Fibroblast of skin of abdomen (primary cell): Measurements from ENCODE around the gene SDK1.
A peak's percentile ranks its signal among the peaks of the same experiment; 100 is the strongest.

ENCODE experiments used
- DNase-seq: peaks from one replicate; pipeline ENCODE4 v3.0.0-alpha.2; 2013

The SDK1 gene

DNA sequence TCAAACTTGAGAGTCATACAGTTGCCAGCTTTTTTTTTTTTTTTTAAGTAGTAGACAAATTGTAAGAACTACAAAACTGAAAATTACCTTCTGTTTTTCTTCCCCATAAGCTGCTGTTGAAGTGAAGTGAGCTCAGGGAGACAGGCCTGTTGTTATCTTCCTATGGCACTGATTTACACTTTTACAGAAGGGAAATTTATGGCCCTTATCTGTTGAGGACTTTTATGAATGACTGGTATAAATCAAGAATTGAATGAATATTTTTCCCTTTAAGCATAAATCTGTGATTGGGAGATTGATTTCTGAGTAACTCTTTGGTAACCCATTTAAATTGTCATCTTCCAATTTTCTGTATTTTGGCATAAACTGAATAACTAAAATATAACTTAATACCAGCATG lies 124.0 kb downstream of the SDK1 start:
- DNase-seq: no peak

DNA sequence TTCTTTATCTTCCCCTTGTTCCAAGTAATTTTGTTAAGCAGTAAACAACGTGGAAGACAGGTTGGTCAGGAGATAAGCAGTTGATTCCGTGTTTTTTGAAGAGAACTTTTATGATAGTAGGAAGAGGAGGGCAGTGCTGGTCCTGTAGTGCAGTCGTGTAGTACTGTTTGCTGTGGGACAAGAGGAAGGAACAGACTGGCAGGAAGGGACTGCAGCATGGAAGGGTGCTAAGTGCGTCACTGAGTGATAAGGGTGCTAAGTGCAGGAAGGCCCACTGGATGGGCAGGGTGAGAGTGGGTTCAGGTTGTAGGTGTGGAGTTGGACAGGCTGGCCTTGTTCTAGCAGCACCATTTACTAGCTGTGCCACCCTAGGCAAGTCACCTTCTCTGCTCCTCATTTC lies 125.0 kb downstream of the SDK1 start:
- DNase-seq: no peak

DNA sequence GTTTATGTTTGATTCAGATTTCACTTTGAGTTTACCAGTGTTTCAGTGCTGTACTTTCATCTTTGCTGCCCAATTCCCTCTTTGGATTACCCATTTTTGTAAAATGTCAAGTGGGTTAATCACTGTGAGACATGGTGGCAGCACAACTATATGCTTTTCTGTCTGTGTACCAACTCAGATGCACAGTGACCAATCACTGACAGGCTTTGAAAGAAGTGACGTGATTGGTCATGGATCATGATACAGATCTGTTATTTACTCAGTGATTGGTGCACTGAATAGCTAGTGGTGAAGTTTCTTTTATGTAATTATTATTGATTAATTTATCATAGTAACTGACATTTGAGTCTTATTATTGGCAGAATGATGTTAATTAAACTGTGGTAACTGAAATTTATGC lies 126.9 kb downstream of the SDK1 start:
- no peak for DNase-seq

DNA sequence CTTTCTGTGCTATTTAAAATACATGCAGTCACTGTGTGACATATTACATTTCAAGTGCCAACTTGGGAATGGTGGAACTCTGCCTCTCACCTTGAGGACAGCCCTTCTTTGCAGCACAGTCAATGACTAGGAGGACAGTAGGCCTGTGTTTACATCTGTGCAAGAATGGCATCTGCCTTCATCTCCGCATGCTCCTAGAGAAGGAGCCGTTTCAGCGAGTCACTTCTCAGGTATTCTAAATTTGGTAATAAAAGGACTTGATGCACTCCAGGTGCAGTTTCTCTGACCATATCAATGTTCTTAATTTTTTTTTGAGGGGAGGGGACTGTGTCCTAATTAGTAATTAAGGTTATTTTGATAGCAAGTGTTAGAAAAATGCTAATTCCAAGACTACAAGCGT lies 128.9 kb downstream of the SDK1 start:
- DNase-seq: no peak

DNA sequence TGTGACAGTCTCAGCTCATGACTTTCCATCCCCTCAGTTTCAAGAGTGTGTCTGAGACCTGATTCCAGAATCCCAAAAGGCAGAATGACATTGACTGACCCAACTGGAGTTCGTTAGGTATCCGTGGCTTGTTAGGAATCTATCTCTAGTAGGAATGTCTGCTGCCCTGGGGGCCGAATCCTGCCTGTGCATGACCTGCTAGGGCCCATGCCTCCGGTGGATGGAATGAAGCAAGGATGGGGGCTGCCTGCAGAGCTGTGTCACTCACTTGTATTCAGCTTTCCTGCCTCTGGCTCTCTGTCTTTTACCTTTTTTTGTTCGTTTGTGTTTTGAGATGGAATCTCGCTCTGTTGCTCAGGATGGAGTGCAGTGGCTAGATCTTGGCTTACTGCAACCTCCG lies 129.5 kb downstream of the SDK1 start:
- peak; percentile 51 for DNase-seq

DNA sequence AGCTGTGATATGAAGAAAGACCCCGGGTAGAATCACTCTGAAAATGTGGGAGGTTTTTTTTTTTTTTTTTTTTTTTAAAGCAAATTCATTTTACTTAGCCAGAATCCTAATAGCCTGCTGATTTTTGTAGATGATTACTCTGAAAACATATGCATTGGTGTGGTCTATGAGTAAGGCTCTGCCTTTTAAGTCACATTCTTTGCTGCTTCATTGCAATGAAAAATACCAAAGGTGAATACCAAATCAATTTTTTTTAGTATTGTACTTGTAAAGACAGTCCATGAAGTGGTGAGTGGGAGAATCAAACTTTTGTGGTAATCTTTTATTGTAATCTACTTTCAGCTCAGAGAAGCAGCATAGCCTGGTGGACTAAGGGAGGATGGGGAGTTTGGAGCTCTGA lies 130.3 kb downstream of the SDK1 start:
- DNase-seq: peak; percentile 74

DNA sequence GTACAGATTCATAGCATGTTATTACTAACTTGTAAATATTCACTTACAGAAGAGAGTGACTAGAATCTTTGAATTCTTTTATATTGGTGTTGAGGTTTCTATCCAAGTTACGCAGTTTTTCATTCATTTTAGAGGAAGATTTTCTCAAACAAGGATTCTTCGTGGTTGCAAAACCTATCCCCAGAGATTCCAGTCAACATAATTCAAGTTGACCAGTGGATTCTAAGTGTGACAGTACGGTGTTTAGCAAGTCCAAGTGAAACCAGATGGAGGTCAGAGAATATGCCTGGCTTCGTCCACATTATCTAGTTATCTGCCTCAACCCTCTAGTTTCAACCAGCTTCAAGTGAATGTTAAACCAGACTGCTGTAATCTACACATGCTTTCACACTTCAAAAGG lies 131.9 kb downstream of the SDK1 start:
- DNase-seq: peak; percentile 77

DNA sequence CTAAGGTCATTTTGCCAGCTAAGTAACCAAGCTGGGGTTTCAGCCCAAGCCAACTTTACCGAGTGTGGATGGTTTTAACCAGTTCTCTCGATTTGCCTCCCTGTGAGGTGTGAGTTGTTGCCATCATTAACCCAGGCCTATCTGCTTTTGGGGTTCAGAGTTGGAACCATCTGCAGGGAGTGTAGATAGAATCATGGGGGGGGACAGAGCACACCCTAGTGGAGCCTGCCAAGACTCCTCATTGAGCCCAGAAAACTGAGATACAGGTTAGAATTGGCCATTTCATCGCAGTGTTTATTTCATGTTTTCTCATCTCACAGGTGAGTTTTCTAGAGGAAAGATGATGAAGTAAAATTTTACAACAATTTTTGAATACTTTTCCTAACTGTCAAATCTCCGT lies 133.6 kb downstream of the SDK1 start:
- DNase-seq: no peak

DNA sequence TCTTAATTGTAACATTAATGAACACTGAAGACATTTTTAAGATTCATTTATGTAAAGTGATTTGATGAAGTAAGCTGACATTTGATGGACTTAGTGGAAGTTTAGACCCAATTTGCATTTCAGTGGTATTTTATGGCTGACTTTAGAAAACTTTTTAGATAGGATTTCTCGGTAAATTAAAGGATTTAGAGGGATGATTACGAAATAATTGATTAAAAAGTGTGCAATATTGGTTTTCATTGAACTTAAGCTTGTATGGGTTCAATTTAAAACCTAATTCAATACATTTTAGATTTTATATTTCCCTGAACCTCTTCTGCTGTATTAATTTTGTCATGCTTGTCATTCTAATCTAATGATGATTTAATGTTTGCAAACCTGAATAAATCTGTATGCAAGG lies 135.1 kb downstream of the SDK1 start:
- no peak for DNase-seq

DNA sequence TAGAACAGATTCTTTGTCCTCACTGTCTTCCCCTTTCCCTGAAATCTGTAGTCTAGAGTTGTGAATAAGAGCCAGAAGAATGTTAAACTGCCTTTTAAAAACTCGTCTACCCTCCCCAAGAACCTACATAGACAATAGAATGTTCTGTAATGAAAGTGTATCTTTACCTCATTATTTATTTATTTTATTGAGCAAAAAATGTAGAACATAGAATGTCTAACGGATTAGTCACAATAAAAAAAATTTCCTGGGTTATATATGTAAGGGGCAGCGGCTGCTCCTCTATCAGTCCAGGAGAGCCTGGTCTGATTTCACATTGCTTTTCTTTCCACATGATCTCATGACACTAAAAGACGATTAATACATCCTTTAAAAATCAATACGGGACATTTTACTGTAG lies 135.7 kb downstream of the SDK1 start:
- DNase-seq: peak; percentile 92

DNA sequence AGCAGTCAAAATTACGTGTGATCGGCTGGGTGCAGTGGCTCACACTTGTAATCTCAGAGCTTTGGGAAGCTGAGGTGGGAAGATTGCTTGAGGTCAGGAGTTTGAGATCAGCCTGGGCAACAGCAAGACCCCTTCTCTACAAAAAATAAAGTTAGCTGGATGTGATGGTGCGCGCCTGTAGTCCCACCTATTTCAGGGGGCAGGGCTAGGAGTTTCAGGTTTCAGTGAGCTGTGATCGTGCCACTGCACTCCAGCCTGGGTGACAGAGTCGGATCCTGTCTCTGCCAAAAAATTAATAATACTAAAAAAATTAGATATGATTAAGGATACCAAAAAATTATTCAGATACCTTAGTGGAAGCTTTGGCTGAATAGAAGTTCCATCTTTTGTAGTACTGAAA lies 136.4 kb downstream of the SDK1 start:
- DNase-seq: no peak

DNA sequence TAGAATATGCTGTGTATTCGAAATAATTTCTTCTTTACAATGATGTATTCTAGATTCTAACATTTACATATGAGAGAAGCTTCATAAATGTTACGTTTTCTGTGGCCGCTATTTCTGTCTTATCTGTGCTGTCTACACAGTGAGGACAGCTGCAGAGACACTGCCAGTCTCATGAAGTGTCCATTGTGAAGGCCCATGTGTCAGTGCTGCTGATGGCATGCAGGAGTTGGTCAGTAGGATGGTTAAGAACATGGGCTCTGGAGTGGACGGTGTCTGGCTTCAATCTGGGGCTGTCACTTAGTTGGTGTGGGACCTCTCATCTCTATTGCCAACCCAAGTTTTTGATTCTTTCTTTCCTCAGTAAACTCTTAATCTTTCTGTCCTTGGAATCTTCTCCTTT lies 137.3 kb downstream of the SDK1 start:
- no peak for DNase-seq

DNA sequence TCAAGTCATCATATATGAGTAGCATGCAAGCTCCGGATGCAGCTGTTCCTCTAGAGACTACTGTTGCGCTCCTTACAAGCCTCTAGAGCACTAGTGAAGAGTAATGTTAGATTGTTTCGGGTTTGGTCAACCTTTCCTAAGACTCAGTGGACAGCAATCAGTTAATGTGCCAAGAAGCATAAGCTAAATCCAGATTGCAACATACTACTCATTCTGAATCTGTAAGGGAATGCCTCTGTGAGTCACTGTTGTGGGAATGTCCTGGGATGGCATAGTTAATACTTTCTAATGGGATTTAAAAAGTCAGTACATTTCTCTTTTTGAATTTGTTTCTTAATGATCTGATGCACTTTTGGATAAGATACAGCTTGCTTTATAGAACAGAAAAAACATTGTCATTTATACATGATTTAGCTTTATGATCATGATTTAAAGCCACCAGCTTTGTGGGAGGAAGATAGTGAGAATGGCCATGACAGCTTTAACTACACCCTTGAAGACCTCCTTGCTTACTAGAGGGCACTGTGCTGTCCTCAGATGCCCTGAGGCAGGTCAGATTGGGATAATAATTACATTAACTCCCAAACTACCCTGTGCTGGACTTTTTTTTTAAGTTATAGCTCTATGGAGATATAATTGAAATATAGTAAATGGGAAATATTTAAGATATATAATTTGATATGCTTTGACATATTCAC lies 138.4 kb downstream of the SDK1 start:
- DNase-seq: peak; percentile 96

DNA sequence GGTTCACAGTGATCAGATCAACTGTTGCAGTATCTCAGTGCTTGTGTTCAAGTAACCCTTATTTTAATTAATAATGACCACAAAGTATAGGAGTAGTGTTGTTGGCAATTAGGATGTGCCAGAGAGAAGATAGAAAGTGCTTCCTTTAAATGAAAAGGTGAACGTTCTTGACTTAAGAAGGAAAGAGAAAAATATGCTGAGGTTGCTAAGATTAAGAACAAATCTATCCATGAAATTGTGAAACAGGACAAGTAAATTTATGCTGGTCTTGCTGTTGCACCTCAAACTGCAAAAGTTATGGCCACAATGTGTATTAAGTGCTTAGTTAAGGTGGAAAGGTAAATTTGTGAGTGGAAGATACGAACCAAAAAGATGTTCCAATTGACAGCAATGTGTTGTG lies 139.5 kb downstream of the SDK1 start:
- DNase-seq: no peak

DNA sequence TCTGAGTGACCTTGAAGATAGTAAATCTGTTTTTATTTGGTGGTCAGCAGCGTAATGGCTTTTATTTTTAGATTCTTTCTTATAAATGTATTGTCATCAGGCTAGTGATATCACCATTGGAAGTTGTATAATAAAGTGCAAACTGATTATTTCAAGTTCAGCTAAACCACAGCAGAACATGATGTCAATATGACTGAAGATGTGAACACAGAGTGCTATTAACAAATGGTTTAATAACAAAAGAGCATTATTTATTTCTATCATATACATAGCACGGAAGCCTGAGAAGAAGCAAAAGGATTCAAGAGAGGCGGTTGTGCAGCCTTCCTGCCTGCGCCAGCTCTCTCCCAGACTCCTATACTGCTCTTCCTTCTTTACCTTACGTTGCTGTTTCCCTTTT lies 142.7 kb downstream of the SDK1 start:
- no peak for DNase-seq

DNA sequence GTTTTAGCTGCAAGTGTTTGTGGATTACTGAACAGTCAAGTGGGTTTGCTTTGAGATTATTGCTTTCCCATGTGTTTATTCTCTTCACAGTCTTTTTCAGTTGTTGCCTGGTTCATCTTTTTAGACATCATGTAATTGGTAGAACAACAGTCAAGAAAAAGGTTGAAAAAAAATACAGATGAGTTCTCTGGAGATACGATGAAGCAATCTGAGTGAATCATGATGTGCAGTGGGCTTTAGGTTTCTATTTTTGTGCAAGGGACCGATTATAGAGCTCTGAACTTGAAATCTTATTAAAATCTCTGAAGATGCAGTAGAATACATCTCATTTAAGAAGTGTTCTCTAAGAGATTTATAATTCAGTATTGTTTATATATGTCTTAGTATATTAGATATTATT lies 145.7 kb downstream of the SDK1 start:
- no peak for DNase-seq

DNA sequence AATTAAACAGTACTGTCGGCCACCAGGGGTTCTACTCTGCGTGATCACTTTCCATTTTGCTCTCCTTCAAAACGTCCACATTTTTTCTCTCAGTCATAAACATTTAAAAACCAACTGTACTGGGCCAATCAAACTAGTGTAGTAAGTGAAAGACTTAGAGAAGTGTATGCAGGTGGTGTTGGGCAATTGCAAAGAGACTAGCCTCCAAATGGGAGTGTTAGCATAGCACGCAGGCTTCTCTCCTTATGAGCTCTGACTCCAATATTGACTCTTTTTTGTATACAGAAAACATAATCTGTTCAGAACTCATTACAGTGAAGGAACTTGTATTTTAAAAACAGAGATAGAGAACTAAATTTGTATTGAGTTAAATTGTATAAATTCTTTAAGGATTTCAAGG lies 150.6 kb downstream of the SDK1 start:
- no peak for DNase-seq

DNA sequence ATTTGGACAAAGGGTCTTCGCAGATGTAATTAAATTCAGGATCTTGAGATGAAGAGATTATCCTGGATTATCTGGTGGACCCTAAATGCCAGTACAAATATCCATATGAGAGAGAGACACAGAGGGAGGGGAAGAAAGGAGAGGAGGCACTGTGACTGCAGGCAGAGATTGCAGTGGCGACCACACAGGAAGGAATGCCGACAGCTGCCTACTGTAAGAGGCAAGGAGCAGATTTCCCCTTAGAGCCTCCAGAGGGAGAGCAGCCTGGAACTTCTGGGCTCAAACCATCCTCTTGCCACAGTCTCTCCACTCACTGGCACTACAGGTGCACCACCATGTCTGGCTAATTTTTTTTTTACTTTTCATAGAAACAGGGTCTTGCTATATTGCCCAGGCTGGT lies 152.3 kb downstream of the SDK1 start:
- DNase-seq: no peak

DNA sequence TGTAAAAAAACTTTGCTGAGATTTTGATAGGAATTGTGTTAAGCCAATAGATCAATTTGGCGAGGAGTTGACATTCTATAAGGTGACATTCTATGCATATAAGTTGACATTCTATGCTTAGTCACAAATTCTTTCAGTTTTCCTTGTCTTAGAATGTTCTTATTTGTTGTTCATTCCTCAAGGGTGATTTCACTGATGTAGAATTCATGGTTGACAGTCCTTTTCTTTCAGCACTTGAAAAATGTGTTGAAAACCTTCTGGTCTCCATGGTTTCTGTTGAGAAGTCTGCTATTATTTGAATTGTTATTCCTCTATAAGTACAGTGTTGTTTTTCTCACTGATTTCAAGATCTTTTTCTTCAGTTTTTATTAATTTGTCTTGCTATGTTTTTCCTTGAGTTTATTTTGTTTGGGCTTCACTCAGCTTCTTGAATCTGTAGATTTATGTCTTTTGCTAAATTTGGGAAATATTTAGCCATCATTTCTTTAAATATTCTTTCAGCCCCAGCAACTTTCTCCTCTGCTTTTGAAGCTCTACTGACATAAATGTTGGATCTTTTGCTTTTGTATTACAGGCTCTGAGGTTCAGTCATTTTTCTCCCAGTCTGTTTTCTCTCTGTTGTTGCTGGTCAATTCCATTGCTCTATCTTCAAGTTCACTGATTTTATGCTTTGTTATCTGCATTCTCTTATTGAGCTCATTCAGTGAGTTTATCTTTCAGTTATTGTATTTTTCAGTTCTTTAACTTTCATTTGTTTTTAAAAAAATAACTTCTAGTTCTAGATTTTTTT lies 154.9 kb downstream of the SDK1 start:
- DNase-seq: peak; percentile 51

DNA sequence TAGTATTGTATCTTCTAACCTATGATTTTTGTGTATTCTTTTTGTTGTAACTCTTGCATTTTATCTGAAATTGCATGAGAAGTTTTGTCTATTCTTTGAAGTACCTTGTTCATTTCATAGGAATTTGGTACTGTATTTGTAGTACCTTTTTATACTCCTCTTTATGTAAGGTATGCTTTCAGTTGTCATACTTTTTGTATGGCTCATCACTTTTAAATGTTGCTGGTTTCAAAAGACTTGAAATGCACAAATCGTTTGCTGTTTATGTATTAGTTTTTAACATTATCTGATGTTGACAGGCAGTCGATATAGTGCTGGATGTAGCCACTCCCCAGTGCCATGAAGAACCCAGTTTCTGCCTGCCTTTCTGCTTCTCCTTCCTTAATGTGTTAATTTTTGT lies 158.1 kb downstream of the SDK1 start:
- no peak for DNase-seq

DNA sequence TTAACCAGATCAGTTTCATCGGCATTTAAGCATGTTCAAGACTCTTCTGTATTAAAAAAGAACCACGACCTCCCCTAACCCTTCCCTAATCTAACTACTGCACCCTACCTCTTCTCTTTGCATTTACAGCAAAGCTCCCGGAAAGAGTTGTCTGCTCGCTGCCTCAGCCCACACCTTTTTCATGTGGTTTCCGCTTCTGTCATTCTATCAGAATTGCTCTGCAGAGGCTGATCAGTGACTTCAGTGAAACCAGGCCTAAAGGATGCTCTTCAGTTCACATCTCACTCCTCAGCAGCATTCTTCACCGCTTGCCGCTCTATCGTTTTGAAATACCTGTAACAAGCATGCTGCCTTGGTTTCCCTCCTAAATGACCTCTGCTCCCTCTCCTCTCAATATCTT lies 160.9 kb downstream of the SDK1 start:
- no peak for DNase-seq

DNA sequence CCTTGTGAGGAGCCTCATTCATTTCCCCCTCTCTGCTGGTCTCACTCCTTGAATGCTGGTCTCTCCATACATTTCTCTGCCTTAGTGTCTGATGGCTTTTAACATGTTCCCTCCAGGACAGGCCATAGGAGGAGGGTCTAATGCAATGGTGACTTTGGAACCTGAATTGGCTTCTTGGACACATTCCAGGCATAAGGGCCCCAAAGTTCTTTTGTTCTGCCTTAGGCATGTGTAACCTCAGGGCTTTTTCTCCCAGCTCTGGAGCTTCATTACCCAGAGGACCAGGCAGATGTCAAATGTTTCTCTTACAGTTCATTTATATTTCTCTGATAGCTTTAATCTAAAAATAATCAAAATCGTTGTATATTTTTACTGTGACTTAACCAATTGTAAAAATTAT lies 162.6 kb downstream of the SDK1 start:
- no peak for DNase-seq

DNA sequence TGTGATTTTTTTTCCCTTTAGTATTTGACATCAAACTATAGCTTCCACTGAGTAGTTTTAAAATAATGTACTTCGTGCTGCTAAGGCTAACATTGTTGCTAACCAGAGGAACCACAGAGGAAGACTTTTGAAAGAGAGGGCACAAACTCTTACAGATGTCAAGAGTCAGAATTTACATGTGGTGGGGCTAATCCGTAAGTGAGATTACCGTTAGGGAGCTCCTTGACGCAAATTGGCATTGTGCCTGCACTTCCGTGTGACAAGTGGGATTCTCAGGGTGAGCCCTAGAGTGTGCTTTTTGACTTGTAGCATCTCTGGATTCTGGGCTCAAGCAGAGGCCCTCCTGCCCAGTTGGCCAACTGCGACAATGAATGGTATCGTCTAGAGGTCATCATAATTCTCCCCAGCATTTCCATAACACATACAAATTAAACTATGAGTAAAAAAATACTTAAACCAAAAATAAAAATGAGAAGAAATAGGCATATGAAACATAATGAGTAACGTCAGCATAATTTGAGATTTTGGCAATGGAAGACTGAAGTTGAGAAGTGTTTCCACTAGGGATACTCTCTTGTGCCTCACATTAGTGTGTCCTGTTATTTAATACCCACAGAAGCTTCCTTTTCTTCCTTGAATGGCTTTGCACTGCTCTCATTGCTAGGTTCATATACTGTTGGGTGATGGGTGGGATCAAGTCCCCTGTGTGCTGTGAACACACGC lies 164.0 kb downstream of the SDK1 start:
- DNase-seq: no peak

DNA sequence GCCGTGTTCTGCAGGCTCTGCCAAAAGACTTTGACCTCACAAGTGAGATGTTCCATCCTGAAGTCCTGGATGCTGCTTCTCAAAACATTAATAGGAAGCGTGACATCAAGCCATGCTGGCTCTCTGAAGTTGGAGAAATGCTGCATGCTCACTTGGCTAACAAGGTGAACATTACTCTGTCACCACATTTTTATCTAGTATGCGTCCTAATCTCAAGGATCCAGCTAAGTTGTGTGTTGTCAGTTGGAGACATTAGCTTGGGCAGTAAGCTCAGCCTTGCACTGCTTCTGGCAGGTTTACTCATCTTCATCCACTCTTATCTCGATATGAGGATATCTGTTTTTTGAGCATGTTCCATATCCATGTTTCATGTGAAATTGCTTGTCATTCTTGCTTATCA lies 165.2 kb downstream of the SDK1 start:
- no peak for DNase-seq
